Measurements from ENCODE around the gene DNASE1L1. TPM values are rescaled to one million over a fixed set of nuclear protein-coding genes. Genes with fewer than 3 reads are reported as not detected.

The DNASE1L1 gene
- total and polyA plus RNA-seq, 7 donors: 42.2 to 149 (median 75.1) TPM

- DNase-seq (peak in 1 of 2 donors; percentile 69), ATAC-seq (no peak)
- H3K4me1 ChIP-seq: no peaks in the 10 kb centered on the region
Observed at GRCh38 chrX:154412468-154412867, 3.4 kb upstream of the DNASE1L1 start.

DNA sequence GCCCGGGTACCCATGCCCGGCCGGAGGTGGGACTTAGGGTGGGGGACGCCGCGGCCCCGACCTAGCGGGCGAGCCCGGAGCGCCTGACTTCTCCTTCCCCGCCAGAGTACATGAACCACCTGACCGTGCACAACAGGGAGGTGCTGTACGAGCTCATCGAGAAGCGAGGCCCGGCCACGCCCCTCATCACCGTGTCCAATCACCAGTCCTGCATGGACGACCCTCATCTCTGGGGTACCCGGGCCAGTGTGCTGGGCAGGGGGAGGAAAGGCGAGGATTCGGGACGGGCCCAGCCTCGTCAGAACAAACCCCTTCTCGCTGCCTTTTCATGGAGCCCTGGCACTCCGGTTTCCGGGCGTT, 2.9 kb upstream of the DNASE1L1 start:
- DNase-seq: peak; percentile 70 to 82
- Histone ChIP-seq H3K4me3 (peak overlapping the region; percentile 84), H3K4me1 (no peaks in the 10 kb centered on the region), H3K9me3 (no peaks in the 10 kb centered on the region), H3K27me3 (ENCODE audit: insufficient read depth in 3 of 3, low read length in 2 of 3) (no peaks in the 10 kb centered on the region), H3K36me3 (ENCODE audit: insufficient read depth in 1 of 2, low read depth in 1 of 2) (peaks cover 0 to 7% of the 10 kb centered on the region in 2 donors), H3K27ac (peak overlapping the region; percentile 94)
- peak; percentile 46 to 70 (median 62) for ATAC-seq
- WGBS, 3 donors: 0 to 37% (median 8%) methylated on average over 11 to 29 of the region's 29 CpGs
- intact Hi-C loops (cut with DNase I): no loop called here
- TF ChIP-seq CTCF (IDR thresholded peaks at IDR 0.05): no peak

More at GRCh38 chrX:154412468-154412867, 3.4 kb upstream of the DNASE1L1 start:
- Histone ChIP-seq H3K36me3 (ENCODE audit: insufficient read depth in 1 of 2, low read depth in 1 of 2) (peaks cover 0 to 7% of the 10 kb centered on the region in 2 donors), H3K27ac (peak overlapping the region; percentile 94), H3K27me3 (ENCODE audit: insufficient read depth in 3 of 3, low read length in 2 of 3) (no peaks in the 10 kb centered on the region), H3K9me3 (no peaks in the 10 kb centered on the region), H3K4me3 (peak overlapping the region; percentile 84)
- intact Hi-C loops (cut with DNase I): no loop called here
- 30 to 56% (median 40%) methylated on average over 2 to 4 of the region's 4 CpGs for WGBS, 3 donors
- no peak for TF ChIP-seq CTCF (IDR thresholded peaks at IDR 0.05)

GRCh38 chrX:154408659-154409221, 314 bp downstream of the DNASE1L1 start:
- Histone ChIP-seq H3K27ac (peak overlapping the region; percentile 93), H3K4me1 (no peaks in the 10 kb centered on the region), H3K9me3 (no peaks in the 10 kb centered on the region), H3K27me3 (ENCODE audit: insufficient read depth in 3 of 3, low read length in 2 of 3) (no peaks in the 10 kb centered on the region), H3K4me3 (peak overlapping the region; percentile 69), H3K36me3 (ENCODE audit: insufficient read depth in 1 of 2, low read depth in 1 of 2) (peaks cover 0 to 18% of the 10 kb centered on the region in 2 donors)
- peak; percentile 68 to 76 (median 74) for ATAC-seq
- intact Hi-C loops (cut with DNase I): no loop called here
- WGBS, 3 donors: 14 to 35% (median 21%) methylated on average over 9 to 10 of the region's 10 CpGs
- DNase-seq: no peak
- no peak for TF ChIP-seq CTCF (IDR thresholded peaks at IDR 0.05)

DNA sequence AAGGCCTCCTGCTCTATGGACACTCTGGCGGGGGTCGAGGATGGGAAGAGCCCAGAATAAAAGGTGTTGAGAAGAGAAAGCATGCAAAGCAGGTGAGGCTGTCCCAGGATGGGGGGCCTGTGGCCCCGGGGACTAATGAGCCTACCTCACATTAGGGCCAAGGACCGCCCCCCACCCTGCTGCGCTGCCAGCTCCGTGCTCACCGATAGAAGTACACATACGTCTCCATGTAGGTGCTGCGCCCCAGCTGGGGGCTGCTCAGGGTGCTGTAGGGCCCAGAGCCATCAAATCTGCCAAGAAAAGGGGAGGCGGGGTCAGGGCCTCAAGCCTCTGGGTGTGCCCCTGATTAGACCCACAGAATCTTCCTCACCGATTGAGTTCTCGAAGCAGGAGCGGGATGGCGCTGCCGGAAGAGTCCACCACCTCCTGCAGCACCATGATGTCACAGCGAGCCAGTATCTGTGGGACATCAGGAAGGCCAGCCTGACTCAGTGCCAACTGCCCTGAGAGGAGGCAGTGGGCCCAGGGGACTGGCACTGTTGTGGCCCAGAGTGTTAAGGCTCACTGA, 4.3 kb downstream of the DNASE1L1 start:
- peaks cover 3 to 38% of the 10 kb centered on the region in 2 donors for H3K36me3 ChIP-seq (ENCODE audit: insufficient read depth in 1 of 2, low read depth in 1 of 2)
- intact Hi-C loops (cut with DNase I): no loop called here
- H3K27me3 ChIP-seq (ENCODE audit: insufficient read depth in 3 of 3, low read length in 2 of 3): no peaks in the 10 kb centered on the region
- no peak overlapping the region for H3K4me3 ChIP-seq
- DNase-seq (no peak), ATAC-seq (no peak)
- WGBS, 3 donors: 86 to 94% (median 91%) methylated on average over 13 to 16 of the region's 16 CpGs
- no peak for TF ChIP-seq CTCF (IDR thresholded peaks at IDR 0.05)
- H3K4me1 ChIP-seq: no peaks in the 10 kb centered on the region
- no peak overlapping the region for H3K27ac ChIP-seq
- no peaks in the 10 kb centered on the region for H3K9me3 ChIP-seq

Measured in psoas muscle (tissue), 8 donors.